Stimulated activated CD4-positive, alpha-beta T cell treated with anti-CD3 and anti-CD28 coated beads, Interleukin-1b, Interleukin-23, amount 100 ng/mL, for 24 hours (primary cell): Measurements from ENCODE around the gene ACER3.
"Not testable (repeated sequence)": the region's sequence is repeated elsewhere in the genome, so short reads cannot be mapped to it uniquely, and the experiment has no call there.

Source experiments
- DNase-seq, 4 experiments: peaks; one replicate each; pipeline ENCODE4 v3.0.0-alpha.2; 2020; ENCODE audit warnings: low read depth in 4 of 4, low spot score in 1 of 4

ACER3 gene

GRCh38 chr11:76987203-76987602 lies 126.5 kb downstream of the ACER3 start:
- no peak for DNase-seq

- no peak for DNase-seq
Observed at GRCh38 chr11:76990628-76991027, 129.9 kb downstream of the ACER3 start.

- no peak for DNase-seq
Observed at GRCh38 chr11:76995081-76995576, 134.4 kb downstream of the ACER3 start.

- DNase-seq: no peak
Observed at GRCh38 chr11:76997512-76997911, 136.8 kb downstream of the ACER3 start.

- DNase-seq: no peak
Observed at GRCh38 chr11:76999597-76999996, 138.9 kb downstream of the ACER3 start.

GRCh38 chr11:77001613-77002012 lies 140.9 kb downstream of the ACER3 start:
- no peak for DNase-seq

- DNase-seq: no peak
Observed at GRCh38 chr11:77002776-77003175, 142.1 kb downstream of the ACER3 start.

- DNase-seq: no peak
Observed at GRCh38 chr11:77003963-77004362, 143.2 kb downstream of the ACER3 start.

- DNase-seq: no peak
Observed at GRCh38 chr11:77009533-77010160, 148.9 kb downstream of the ACER3 start.

GRCh38 chr11:77014669-77015068 lies 154.0 kb downstream of the ACER3 start:
- DNase-seq: no peak

GRCh38 chr11:77018396-77018924 lies 157.7 kb downstream of the ACER3 start:
- DNase-seq: not testable (repeated sequence)

- DNase-seq: no peak
Observed at GRCh38 chr11:77019976-77020595, 159.4 kb downstream of the ACER3 start.

- DNase-seq: no peak
Observed at GRCh38 chr11:77020734-77021133, 160.0 kb downstream of the ACER3 start.

- DNase-seq: no peak
Observed at GRCh38 chr11:77024745-77025144, 164.0 kb downstream of the ACER3 start.

GRCh38 chr11:77026221-77026620 lies 165.5 kb downstream of the ACER3 start:
- no peak for DNase-seq

- no peak for DNase-seq
Observed at GRCh38 chr11:77026743-77027142, 166.0 kb downstream of the ACER3 start.

GRCh38 chr11:77027275-77027674 lies 166.6 kb downstream of the ACER3 start:
- DNase-seq: no peak

- no peak for DNase-seq
Observed at GRCh38 chr11:77029829-77030228, 169.1 kb downstream of the ACER3 start.

- DNase-seq: no peak
Observed at GRCh38 chr11:77030834-77031414, 170.2 kb downstream of the ACER3 start.

- DNase-seq: no peak
Observed at GRCh38 chr11:77031599-77031998, 170.9 kb downstream of the ACER3 start.

GRCh38 chr11:77035039-77035438 lies 174.3 kb downstream of the ACER3 start:
- DNase-seq: no peak

GRCh38 chr11:77035580-77035979 lies 174.9 kb downstream of the ACER3 start:
- DNase-seq: no peak
